ENCODE data around the gene APOA4.
"Not testable (repeated sequence)": the region's sequence is repeated elsewhere in the genome, so short reads cannot be mapped to it uniquely, and the experiment has no call there.

The APOA4 gene

GRCh38 chr11:116849060-116849459 is 26.0 kb upstream of the APOA4 start:
- DNase-seq (ENCODE audit: low spot score), result no peak

GRCh38 chr11:116847612-116848011 is 24.5 kb upstream of the APOA4 start:
- no peak for DNase-seq (ENCODE audit: low spot score)

GRCh38 chr11:116844722-116845121 is 21.6 kb upstream of the APOA4 start:
- no peak for DNase-seq (ENCODE audit: low spot score)

- no peak for DNase-seq (ENCODE audit: low spot score)
Measured at GRCh38 chr11:116843661-116844060, 20.6 kb upstream of the APOA4 start.

GRCh38 chr11:116842909-116843308 is 19.8 kb upstream of the APOA4 start:
- DNase-seq (ENCODE audit: low spot score), result no peak

GRCh38 chr11:116842117-116842516 is 19.0 kb upstream of the APOA4 start:
- no peak for DNase-seq (ENCODE audit: low spot score)

GRCh38 chr11:116840746-116841296 is 17.7 kb upstream of the APOA4 start:
- no peak for DNase-seq (ENCODE audit: low spot score)

- peak; percentile 53 for DNase-seq (ENCODE audit: low spot score)
Measured at GRCh38 chr11:116840224-116840745, 17.2 kb upstream of the APOA4 start.

- DNase-seq (ENCODE audit: low spot score), result no peak
Measured at GRCh38 chr11:116838321-116839084, 15.4 kb upstream of the APOA4 start.

GRCh38 chr11:116837231-116838091 is 14.4 kb upstream of the APOA4 start, which contains the start of gene APOA1:
Gene APOA1, minus strand, starts transcription at chr11:116837622. Its CDS starts 235 bp downstream, at chr11:116837387.
- no peak for DNase-seq (ENCODE audit: low spot score)

GRCh38 chr11:116836632-116836991 is 13.5 kb upstream of the APOA4 start:
- DNase-seq (ENCODE audit: low spot score), result no peak

GRCh38 chr11:116835791-116836631 is 12.9 kb upstream of the APOA4 start:
- DNase-seq (ENCODE audit: low spot score), result peak; percentile 93

- DNase-seq (ENCODE audit: low spot score), result no peak
Measured at GRCh38 chr11:116835042-116835772, 12.1 kb upstream of the APOA4 start.

- not testable (repeated sequence) for DNase-seq (ENCODE audit: low spot score)
Measured at GRCh38 chr11:116834535-116835041, 11.5 kb upstream of the APOA4 start.

GRCh38 chr11:116833816-116834534 is 10.9 kb upstream of the APOA4 start:
- DNase-seq (ENCODE audit: low spot score), result no peak

- no peak for DNase-seq (ENCODE audit: low spot score)
Measured at GRCh38 chr11:116833491-116833815, 10.3 kb upstream of the APOA4 start.

- DNase-seq (ENCODE audit: low spot score), result no peak
Measured at GRCh38 chr11:116832350-116833290, 9.5 kb upstream of the APOA4 start.

- DNase-seq (ENCODE audit: low spot score), result no peak
Measured at GRCh38 chr11:116831790-116832349, 8.8 kb upstream of the APOA4 start.
